HepG2 (cell line): Measurements from ENCODE around the gene FOXA3.

ENCODE experiments used
- CTCF ChIP-seq: sonication (generic); formaldehyde crosslinking; IDR thresholded peaks from 2 replicates; pipeline ENCODE4 v1.5.0; 2020; ENCODE audit warnings: mild to moderate bottlenecking, missing genetic modification reagents, moderate library complexity
- POLR2A ChIP-seq, 2 experiments: IDR thresholded peaks; 2 replicates each; pipeline ENCODE4 v1.6.1; 2011; ENCODE audit warnings: low read depth in 2 of 2, low read length in 2 of 2, mild to moderate bottlenecking in 1 of 2, moderate library complexity in 1 of 2; ENCODE audit not compliant: insufficient read depth in 1 of 2
- ZNF619 ChIP-seq: sonication (generic); formaldehyde crosslinking; IDR thresholded peaks from 2 replicates; pipeline ENCODE4 v1.4.0; 2020; ENCODE audit warnings: mild to moderate bottlenecking, missing genetic modification reagents
- TF ChIP-seq, protein P1 (sequence below): sonication (generic); formaldehyde crosslinking; IDR thresholded peaks from 2 replicates; pipeline ENCODE4 v1.4.0; 2020; ENCODE audit warnings: missing genetic modification reagents

DNA sequence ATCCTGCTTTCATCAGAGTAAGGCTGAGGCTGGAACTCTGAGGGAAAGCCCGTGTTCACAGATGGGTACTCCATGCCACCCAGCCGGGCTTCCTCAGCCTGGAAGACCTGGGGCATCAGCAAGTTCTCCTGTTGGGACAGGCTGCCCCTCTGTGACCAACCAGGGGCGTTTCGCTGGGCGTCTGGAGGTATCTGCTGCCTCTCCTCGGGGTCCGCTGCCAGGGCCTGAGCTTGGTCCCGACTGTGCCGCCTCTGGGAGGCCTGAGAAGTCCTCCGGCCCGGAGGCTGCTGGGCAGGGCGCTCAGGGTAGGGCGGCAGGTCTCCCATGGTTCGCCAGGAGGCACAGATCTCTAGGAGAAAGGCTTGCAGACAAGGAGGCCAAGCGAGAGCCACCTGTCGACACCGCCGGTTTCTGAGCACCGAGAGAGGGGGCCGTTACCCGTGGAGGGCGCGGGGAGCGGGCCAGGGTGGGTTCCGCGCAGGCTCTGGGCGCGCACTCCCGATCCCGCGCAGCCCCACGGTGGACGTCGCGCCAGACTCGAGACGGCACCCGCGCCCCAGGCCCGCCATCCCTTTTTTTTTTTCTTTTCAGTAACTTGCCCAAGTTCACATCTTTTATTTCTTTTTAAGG is 49.2 kb upstream of the FOXA3 start, which contains the start of gene RSPH6A:
- no peak for TF ChIP-seq POLR2A (IDR thresholded peaks at IDR 0.05; ENCODE audit: insufficient read depth in 1 of 2, low read depth in 2 of 2, low read length in 2 of 2)
- no peak for TF ChIP-seq ZNF619 (CRISPR knock-in tag)
- TF ChIP-seq, protein P1, sequence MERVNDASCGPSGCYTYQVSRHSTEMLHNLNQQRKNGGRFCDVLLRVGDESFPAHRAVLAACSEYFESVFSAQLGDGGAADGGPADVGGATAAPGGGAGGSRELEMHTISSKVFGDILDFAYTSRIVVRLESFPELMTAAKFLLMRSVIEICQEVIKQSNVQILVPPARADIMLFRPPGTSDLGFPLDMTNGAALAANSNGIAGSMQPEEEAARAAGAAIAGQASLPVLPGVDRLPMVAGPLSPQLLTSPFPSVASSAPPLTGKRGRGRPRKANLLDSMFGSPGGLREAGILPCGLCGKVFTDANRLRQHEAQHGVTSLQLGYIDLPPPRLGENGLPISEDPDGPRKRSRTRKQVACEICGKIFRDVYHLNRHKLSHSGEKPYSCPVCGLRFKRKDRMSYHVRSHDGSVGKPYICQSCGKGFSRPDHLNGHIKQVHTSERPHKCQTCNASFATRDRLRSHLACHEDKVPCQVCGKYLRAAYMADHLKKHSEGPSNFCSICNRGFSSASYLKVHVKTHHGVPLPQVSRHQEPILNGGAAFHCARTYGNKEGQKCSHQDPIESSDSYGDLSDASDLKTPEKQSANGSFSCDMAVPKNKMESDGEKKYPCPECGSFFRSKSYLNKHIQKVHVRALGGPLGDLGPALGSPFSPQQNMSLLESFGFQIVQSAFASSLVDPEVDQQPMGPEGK (CRISPR knock-in tag) = no peak
- TF ChIP-seq CTCF (CRISPR knock-in tag) = no peak
